Lower leg skin (tissue), 3 donors: Measurements from ENCODE around the gene EML5.

Source experiments
- POLR2A ChIP-seq, 2 donors: fragments of 450-650 bp; IDR thresholded peaks; one replicate each; pipeline ENCODE4 v1.6.1; 2016 to 2017; ENCODE audit warnings: antibody characterized with exemption in 2 of 2, mild to moderate bottlenecking in 1 of 2, moderate library complexity in 1 of 2
- TF ChIP-seq, protein P1 (sequence below), 3 donors: fragments of 450-650 bp; IDR thresholded peaks; one replicate each; pipeline ENCODE4 v1.5.1; 2016; ENCODE audit warnings: antibody characterized with exemption in 3 of 3, mild to moderate bottlenecking in 3 of 3, moderate library complexity in 2 of 3

GRCh38 chr14:88660056-88660455 lies 132.7 kb downstream of the EML5 start:
- TF ChIP-seq POLR2A (IDR thresholded peaks at IDR 0.05): no peak
- TF ChIP-seq, protein P1, sequence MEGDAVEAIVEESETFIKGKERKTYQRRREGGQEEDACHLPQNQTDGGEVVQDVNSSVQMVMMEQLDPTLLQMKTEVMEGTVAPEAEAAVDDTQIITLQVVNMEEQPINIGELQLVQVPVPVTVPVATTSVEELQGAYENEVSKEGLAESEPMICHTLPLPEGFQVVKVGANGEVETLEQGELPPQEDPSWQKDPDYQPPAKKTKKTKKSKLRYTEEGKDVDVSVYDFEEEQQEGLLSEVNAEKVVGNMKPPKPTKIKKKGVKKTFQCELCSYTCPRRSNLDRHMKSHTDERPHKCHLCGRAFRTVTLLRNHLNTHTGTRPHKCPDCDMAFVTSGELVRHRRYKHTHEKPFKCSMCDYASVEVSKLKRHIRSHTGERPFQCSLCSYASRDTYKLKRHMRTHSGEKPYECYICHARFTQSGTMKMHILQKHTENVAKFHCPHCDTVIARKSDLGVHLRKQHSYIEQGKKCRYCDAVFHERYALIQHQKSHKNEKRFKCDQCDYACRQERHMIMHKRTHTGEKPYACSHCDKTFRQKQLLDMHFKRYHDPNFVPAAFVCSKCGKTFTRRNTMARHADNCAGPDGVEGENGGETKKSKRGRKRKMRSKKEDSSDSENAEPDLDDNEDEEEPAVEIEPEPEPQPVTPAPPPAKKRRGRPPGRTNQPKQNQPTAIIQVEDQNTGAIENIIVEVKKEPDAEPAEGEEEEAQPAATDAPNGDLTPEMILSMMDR (IDR thresholded peaks at IDR 0.05): no peak
